Endothelial cell of umbilical vein (primary cell): ENCODE results near the gene CACNG5. TPM values are rescaled to one million over a fixed set of nuclear protein-coding genes. Genes with fewer than 3 reads are reported as not detected.

ENCODE experiments used
- BruUV-seq: library from RNA; stranded (reverse); fragments of 400-500 nt; replicated peaks from 2 replicates; lab custom pipeline; 2021; lab: Mats Ljungman, UMichigan
- CTCF ChIA-PET: fragments of 300-600, 350-600 bp; sonication (Branson Sonifier 250); formaldehyde crosslinking; loops from one replicate; lab custom pipeline; 2021; ENCODE audit warnings: antibody characterized with exemption, inconsistent platforms; lab: Charles Lee
- POLR2A ChIA-PET: fragments of 300-600, 350-600 bp; sonication (Branson Sonifier 250); formaldehyde crosslinking; loops from one replicate; lab custom pipeline; 2021; ENCODE audit warnings: antibody characterized with exemption, inconsistent platforms; lab: Charles Lee
- DNase-seq: peaks from one replicate; pipeline ENCODE4 v3.0.0-alpha.2; 2011; ENCODE audit warnings: low read depth, low spot score
- FAIRE-seq: peaks from 2 replicates; lab custom pipeline; 2011; peaks lifted over from hg19 to GRCh38; lab: Jason Lieb, UNC
- H2AFZ ChIP-seq: 2 replicates; pipeline ENCODE4 v1.6.0; 2012; ENCODE audit warnings: low read depth, low read length, control low read depth, inconsistent platforms
- H3K27ac ChIP-seq: 2 replicates; pipeline ENCODE4 v1.5.1; 2011; ENCODE audit warnings: low read depth, mild to moderate bottlenecking, control low read depth, low read length, moderate library complexity; ENCODE audit not compliant: insufficient read depth
- H3K27me3 ChIP-seq, 2 experiments: 2 replicates each; pipeline versions ENCODE4 v1.6.0 to v1.6.1; 2011; ENCODE audit warnings: low read length in 2 of 2, mixed read lengths in 1 of 2; ENCODE audit not compliant: control insufficient read depth in 2 of 2, insufficient read depth in 2 of 2
- H3K36me3 ChIP-seq, 2 experiments: 2 replicates in 1 of 2; 3 replicates in 1 of 2; pipeline ENCODE4 v1.5.1; 2011; ENCODE audit warnings: low read length in 2 of 2, mild to moderate bottlenecking in 1 of 2, moderate library complexity in 1 of 2; ENCODE audit not compliant: control insufficient read depth in 2 of 2, insufficient read depth in 2 of 2; ENCODE audit errors: extremely low read depth in 1 of 2
- H3K4me1 ChIP-seq: 3 replicates; pipeline ENCODE4 v1.5.1; 2011; ENCODE audit warnings: mild to moderate bottlenecking, low read length; ENCODE audit not compliant: control insufficient read depth, insufficient read depth; ENCODE audit errors: extremely low read depth
- H3K4me2 ChIP-seq: 2 replicates; pipeline ENCODE4 v1.6.1; 2011; ENCODE audit warnings: low read length, control low read depth, mixed read lengths; ENCODE audit not compliant: insufficient read depth
- H3K4me3 ChIP-seq, 3 experiments: fragments of 200-600 bp in 1 of 3; sonication (generic), shearing (Covaris generic) in 1 of 3; replicated peaks in 1 of 3; 2 replicates each; pipeline ENCODE4 v1.5.1; 2011 to 2016; ENCODE audit warnings: control low read depth in 3 of 3, low read length in 3 of 3, mild to moderate bottlenecking in 2 of 3, inconsistent platforms in 1 of 3, low read depth in 1 of 3, moderate library complexity in 1 of 3; ENCODE audit not compliant: insufficient read depth in 1 of 3
- H3K79me2 ChIP-seq: 2 replicates; pipeline ENCODE4 v1.6.0; 2012; ENCODE audit warnings: low read length, inconsistent platforms; ENCODE audit not compliant: control insufficient read depth, insufficient read depth
- H3K9ac ChIP-seq: replicated peaks from 2 replicates; pipeline ENCODE3; 2011; ENCODE audit warnings: low read length, control low read depth; ENCODE audit not compliant: insufficient read depth; ENCODE audit errors: extremely low read depth
- H3K9me1 ChIP-seq: replicated peaks from 3 replicates; pipeline ENCODE4 v1.6.0; 2011; ENCODE audit warnings: mild to moderate bottlenecking, low read length; ENCODE audit not compliant: control insufficient read depth, insufficient read depth; ENCODE audit errors: extremely low read depth
- H3K9me3 ChIP-seq: replicated peaks from 2 replicates; pipeline ENCODE4 v1.5.1; 2012; ENCODE audit warnings: low read length, inconsistent platforms; ENCODE audit not compliant: control insufficient read depth, insufficient read depth
- H4K20me1 ChIP-seq: replicated peaks from 2 replicates; pipeline ENCODE3; 2011; ENCODE audit warnings: mild to moderate bottlenecking, low read length; ENCODE audit not compliant: control insufficient read depth, insufficient read depth; ENCODE audit errors: extremely low read depth
- CTCF ChIP-seq, 2 donors: IDR thresholded peaks; 1 replicate in 1 of 2; 2 replicates in 1 of 2; pipeline ENCODE4 v1.5.1; 2011; ENCODE audit warnings: low read length in 2 of 2, mild to moderate bottlenecking in 2 of 2, moderate library complexity in 2 of 2, control low read depth in 1 of 2, inconsistent platforms in 1 of 2, low read depth in 1 of 2; ENCODE audit not compliant: insufficient read depth in 1 of 2; ENCODE audit errors: extremely low read depth in 1 of 2
- EZH2 ChIP-seq: IDR thresholded peaks from 2 replicates; pipeline ENCODE4 v1.6.1; 2012; ENCODE audit warnings: borderline replicate concordance, low read depth, mild to moderate bottlenecking, moderate library complexity, low read length, inconsistent platforms; ENCODE audit not compliant: severe bottlenecking
- FOS ChIP-seq: IDR thresholded peaks from 2 replicates; pipeline ENCODE4 v1.6.1; 2011; ENCODE audit warnings: mild to moderate bottlenecking, low read length, moderate library complexity, borderline replicate concordance; ENCODE audit not compliant: insufficient read depth
- GATA2 ChIP-seq: IDR thresholded peaks from 2 replicates; pipeline ENCODE4 v1.7.0; 2011; ENCODE audit warnings: low read depth, mild to moderate bottlenecking, moderate library complexity, mixed read lengths, low read length; ENCODE audit not compliant: insufficient read length, insufficient read depth
- JUN ChIP-seq: IDR thresholded peaks from 2 replicates; pipeline ENCODE4 v1.6.1; 2011; ENCODE audit warnings: borderline replicate concordance, low read depth; ENCODE audit not compliant: insufficient read length, insufficient read depth
- MAX ChIP-seq: IDR thresholded peaks from 2 replicates; pipeline ENCODE4 v1.6.1; 2011; ENCODE audit not compliant: insufficient read depth, insufficient read length
- MYC ChIP-seq: IDR thresholded peaks from one replicate; pipeline ENCODE4 v1.6.1; 2011; ENCODE audit warnings: mild to moderate bottlenecking, low read depth, low read length
- POLR2A ChIP-seq: IDR thresholded peaks from 2 replicates; pipeline ENCODE4 v1.6.1; 2012; ENCODE audit warnings: low read depth, mild to moderate bottlenecking, control low read depth, low read length
- POLR2AphosphoS5 ChIP-seq: IDR thresholded peaks from 2 replicates; pipeline ENCODE4 v1.6.1; 2012; ENCODE audit warnings: low read depth, mild to moderate bottlenecking, control low read depth, low read length, moderate library complexity; ENCODE audit not compliant: insufficient read depth
- dilution Hi-C: fragments of 300-500 bp; cut with MboI; formaldehyde crosslinking; loops from one replicate; pipeline ENCODE4 v1.15.0; 2019; ENCODE audit warnings: low sequenced_read_pairs; ENCODE audit not compliant: extremely low pct_ligation_motif_present
- intact Hi-C: fragments of 100-400 bp; cut with micrococcal nuclease; formaldehyde crosslinking; loops from one replicate; pipeline ENCODE4 v1.10.0; 2022
- polyA plus RNA-seq, 4 experiments: library from polyadenylated mRNA; depleted of rRNA in 3 of 4; stranded (reverse) in 3 of 4; unstranded in 1 of 4; fragments of >200 nt; gene quantifications; 2 replicates each; pipeline versions ENCODE4 v1.2.1 to v1.2.3, GENCODE V29; 2011 to 2012; ENCODE audit warnings: missing spikeins in 1 of 4
- total RNA-seq: library from RNA; stranded (reverse); gene quantifications from 2 replicates; pipeline ENCODE4 v1.2.3, GENCODE V29; 2021

Gene CACNG5
- total and polyA plus RNA-seq, 2 donors (not counting 3 experiments of a cell fraction or from before 2014, with no cell fraction given) = not detected

GRCh38 chr17:66790501-66791061, 44.3 kb upstream of the CACNG5 start:
- DNase-seq = no peak
- Histone ChIP-seq H3K9me3 (no peaks in the 10 kb centered on the region), H4K20me1 (no peaks in the 10 kb centered on the region), H3K36me3 (peaks cover 2 to 3% of the 10 kb centered on the region in 2 experiments), H3K4me1 (no peaks in the 10 kb centered on the region), H3K79me2 (no peaks in the 10 kb centered on the region), H3K27ac (no peak overlapping the region), H3K4me2 (no peak overlapping the region), H3K9ac (no peak overlapping the region), H2AFZ (no peak overlapping the region), H3K9me1 (no peaks in the 10 kb centered on the region), H3K27me3 (no peaks in the 10 kb centered on the region), H3K4me3 (no peak overlapping the region)
- ChIA-PET POLR2A (no interaction called here), CTCF (no interaction called here)
- BruUV-seq = no TSS peak
- no peak for FAIRE-seq
- intact Hi-C loops (no loop called here), dilution Hi-C loops (no loop called here)
- TF ChIP-seq CTCF (IDR thresholded peaks at IDR 0.05; ENCODE audit: extremely low read depth in 1 of 2, insufficient read depth in 1 of 2, low read depth in 1 of 2, low read length in 2 of 2) (no peak), JUN (no peak), GATA2 (no peak), FOS (no peak), MYC (no peak), MAX (no peak), POLR2A (no peak), EZH2 (no peak), POLR2AphosphoS5 (no peak)
